ENCODE data around the gene ZNF223.

The ZNF223 gene

DNA sequence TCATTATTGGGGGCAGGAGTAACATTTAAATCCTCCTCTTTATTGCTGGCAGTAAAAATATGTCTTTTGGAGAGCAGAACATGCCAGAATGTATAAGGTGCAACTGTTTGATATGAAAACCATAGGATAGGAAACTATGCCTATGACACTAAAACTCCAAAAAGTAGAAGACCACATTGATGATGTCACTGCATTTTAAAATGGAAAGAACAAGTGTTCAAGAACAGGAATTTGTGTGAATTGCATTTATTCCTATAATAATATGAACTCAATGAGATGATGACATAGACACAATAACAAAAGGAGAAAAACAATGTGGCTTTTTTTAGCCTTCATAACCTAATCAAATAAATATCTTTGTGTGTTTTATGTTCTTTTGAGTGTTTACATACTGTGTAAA lies 57.6 kb downstream of the ZNF223 start:
- TF ChIP-seq, protein P1, sequence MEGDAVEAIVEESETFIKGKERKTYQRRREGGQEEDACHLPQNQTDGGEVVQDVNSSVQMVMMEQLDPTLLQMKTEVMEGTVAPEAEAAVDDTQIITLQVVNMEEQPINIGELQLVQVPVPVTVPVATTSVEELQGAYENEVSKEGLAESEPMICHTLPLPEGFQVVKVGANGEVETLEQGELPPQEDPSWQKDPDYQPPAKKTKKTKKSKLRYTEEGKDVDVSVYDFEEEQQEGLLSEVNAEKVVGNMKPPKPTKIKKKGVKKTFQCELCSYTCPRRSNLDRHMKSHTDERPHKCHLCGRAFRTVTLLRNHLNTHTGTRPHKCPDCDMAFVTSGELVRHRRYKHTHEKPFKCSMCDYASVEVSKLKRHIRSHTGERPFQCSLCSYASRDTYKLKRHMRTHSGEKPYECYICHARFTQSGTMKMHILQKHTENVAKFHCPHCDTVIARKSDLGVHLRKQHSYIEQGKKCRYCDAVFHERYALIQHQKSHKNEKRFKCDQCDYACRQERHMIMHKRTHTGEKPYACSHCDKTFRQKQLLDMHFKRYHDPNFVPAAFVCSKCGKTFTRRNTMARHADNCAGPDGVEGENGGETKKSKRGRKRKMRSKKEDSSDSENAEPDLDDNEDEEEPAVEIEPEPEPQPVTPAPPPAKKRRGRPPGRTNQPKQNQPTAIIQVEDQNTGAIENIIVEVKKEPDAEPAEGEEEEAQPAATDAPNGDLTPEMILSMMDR (IDR thresholded peaks at IDR 0.05; ENCODE audit: extremely low read depth, missing control alignments) = no peak
- no peak for DNase-seq (ENCODE audit: low spot score)

DNA sequence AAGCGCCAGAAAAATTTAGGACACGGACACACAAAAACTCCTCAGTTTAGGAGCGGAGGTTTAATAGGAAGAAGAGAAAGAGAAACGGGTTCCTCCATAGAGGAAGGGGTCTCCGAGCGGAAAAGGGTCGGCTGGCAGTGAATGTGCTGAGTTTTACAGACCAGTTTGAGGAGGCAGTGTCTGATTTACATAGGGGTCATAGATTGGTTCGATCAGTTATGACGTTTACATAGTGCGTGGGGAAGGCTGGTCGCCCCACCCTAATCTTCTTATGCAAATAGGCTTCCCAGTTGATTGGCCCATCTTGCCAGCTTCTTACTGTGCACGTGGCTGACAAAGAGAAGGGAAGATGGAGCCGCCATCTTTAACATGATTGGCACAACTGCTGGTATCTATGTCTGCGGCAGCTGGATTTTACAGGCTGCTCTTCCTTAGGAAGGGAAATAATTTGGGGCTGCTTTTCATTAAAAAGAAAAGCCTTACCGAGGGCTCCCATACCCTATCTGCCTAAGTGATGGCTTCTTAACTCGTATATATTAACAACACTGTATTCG lies 60.2 kb downstream of the ZNF223 start:
- TF ChIP-seq, protein P1 (IDR thresholded peaks at IDR 0.05; ENCODE audit: extremely low read depth, missing control alignments) = no peak
- DNase-seq (ENCODE audit: low spot score) = no peak

DNA sequence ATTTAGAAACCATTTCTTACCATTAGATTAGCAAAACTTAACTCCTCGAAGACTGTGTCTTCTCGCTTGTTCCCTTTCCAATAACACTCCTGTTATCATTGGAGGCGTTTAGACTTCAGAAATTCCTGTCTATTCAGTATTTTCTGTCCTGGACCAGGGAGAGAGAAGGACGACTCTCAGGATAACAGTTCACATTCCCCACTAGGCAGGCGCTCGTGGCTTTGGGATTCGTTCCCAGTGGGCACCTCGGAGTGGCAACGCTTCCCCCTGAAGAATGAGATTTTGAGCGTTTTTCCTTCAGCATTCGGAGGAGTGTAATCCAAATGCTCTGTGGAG lies 60.9 kb downstream of the ZNF223 start:
- peak; percentile 4 for DNase-seq (ENCODE audit: low spot score)
- TF ChIP-seq, protein P1 (IDR thresholded peaks at IDR 0.05; ENCODE audit: extremely low read depth, missing control alignments) = no peak

DNA sequence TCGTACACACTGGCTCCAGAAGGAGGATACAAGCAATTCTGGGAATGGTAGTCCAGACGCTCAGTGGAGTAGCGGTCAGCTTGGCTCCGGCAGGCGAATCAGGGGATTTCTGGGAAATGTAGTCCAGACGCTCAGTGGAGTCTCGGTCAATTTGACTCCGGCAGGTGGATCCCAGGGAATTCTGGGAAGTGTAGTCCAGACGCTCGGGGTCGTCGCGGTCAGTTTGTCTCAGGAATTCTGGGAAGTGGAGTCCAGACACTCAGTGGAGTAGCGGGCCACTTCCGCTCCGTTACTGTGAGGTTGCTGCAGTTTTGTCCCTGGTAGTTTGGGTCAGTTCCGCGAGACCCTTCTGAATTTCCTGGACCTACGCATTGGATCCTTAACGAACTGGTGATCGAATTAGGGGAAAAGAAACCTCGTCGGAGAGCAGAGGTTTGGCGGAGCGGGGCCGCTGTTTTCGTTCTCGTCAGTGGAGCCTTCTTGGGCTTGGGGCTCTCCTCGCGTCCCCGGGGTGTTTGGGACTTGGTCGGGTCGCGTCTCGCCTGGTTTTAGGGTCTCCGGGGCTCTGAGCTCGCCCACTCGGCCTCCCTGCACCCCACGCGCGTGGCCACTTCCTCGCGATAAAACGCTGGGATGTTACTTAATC lies 61.4 kb downstream of the ZNF223 start, which contains the start of gene ZNF225:
Gene ZNF225 (plus strand): TSS at position 262 of the 646 bp plus-strand sequence. CDS start 2,429 bp downstream, outside the sequence.
- DNase-seq (ENCODE audit: low spot score) = peak; percentile 85
- TF ChIP-seq, protein P1 (IDR thresholded peaks at IDR 0.05; ENCODE audit: extremely low read depth, missing control alignments) = no peak

DNA sequence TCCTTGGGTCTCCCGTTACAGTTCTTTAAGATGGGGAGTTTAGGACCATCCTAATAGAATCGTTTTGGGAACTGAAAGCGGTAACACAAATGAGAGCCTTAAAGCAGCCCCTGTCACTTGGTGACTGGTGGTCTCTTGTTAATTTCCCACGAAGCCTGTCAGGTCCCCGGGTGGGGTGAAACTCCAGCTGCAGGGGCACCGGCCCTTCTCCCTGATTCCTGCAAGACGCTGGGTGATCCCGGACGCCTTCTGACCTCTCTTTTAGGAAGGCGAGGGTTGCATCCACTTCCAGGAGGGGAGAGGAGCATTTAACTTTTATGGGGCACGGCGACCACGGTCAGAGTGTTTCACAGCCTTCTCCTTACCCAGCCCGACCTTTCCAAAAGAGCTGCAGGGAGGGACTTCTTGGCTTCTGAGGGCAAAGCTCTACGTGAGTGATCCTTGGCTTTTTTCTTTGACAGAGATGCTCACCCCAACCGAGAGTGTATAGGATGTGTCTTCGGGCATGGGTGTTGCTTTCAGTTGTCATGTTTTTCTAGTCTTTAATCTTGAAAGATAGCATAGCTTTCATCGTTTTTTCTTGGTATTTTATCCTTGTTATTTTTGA lies 62.1 kb downstream of the ZNF223 start:
- no peak for DNase-seq (ENCODE audit: low spot score)
- TF ChIP-seq, protein P1 (IDR thresholded peaks at IDR 0.05; ENCODE audit: extremely low read depth, missing control alignments) = no peak
